NB4 (cell line): ENCODE measurements around the gene CD82.

Experiments used
- CTCF ChIP-seq: IDR thresholded peaks from one replicate; pipeline ENCODE4 v1.5.1; 2012; ENCODE audit warnings: low read depth, low read length
- MAX ChIP-seq: IDR thresholded peaks from 2 replicates; pipeline ENCODE4 v1.6.1; 2011; ENCODE audit warnings: low read depth, low read length
- MYC ChIP-seq: IDR thresholded peaks from 2 replicates; pipeline ENCODE4 v1.6.1; 2011; ENCODE audit warnings: low read depth, low read length
- POLR2A ChIP-seq: IDR thresholded peaks from 2 replicates; pipeline ENCODE4 v1.6.1; 2011; ENCODE audit warnings: mild to moderate bottlenecking; ENCODE audit not compliant: insufficient read length; ENCODE audit errors: extremely low read depth

- TF ChIP-seq CTCF (no peak), POLR2A (no peak), MAX (no peak), MYC (no peak)
Observed at GRCh38 chr11:44602891-44603310, 37.4 kb downstream of the CD82 start.
